H1 (cell line): ENCODE measurements around the gene EZH2. TPM values are rescaled to one million over a fixed set of nuclear protein-coding genes. Genes with fewer than 3 reads are reported as not detected.

Source experiments
- CTCF ChIA-PET: fragments of 300-600 bp; sonication (Branson Sonifier 250); formaldehyde crosslinking; loops from one replicate; lab custom pipeline; 2021; ENCODE audit not compliant: partially characterized antibody; lab: Charles Lee
- POLR2A ChIA-PET: fragments of 300-600 bp; sonication (Branson Sonifier 250); formaldehyde crosslinking; loops from one replicate; lab custom pipeline; 2021; ENCODE audit warnings: inconsistent platforms; ENCODE audit not compliant: partially characterized antibody; lab: Charles Lee
- DNase-seq, 2 experiments: peaks; one replicate each; pipeline versions ENCODE4 v3.0.0 to v3.0.0-alpha.2; 2010 to 2022; ENCODE audit warnings: low spot score in 2 of 2, low read depth in 1 of 2, mixed read lengths in 1 of 2
- FAIRE-seq: peaks from 2 replicates; lab custom pipeline; 2011; peaks lifted over from hg19 to GRCh38; lab: Jason Lieb, UNC
- H2AFZ ChIP-seq: 2 replicates; pipeline ENCODE4 v1.8.1; 2012; ENCODE audit warnings: low read length, inconsistent platforms
- H2AK5ac ChIP-seq: 2 replicates; pipeline ENCODE4 v1.6.1; 2013; ENCODE audit warnings: low read depth, low read length
- H2BK120ac ChIP-seq: replicated peaks from 2 replicates; pipeline ENCODE3; 2013; ENCODE audit warnings: low read depth, low read length, inconsistent platforms
- H2BK12ac ChIP-seq: 2 replicates; pipeline ENCODE4 v1.6.1; 2013; ENCODE audit warnings: low read depth, low read length
- H2BK15ac ChIP-seq: 2 replicates; pipeline ENCODE4 v1.6.1; 2013; ENCODE audit warnings: low read length
- H2BK20ac ChIP-seq: 2 replicates; pipeline ENCODE4 v1.6.1; 2013; ENCODE audit warnings: low read length
- H2BK5ac ChIP-seq: 2 replicates; pipeline ENCODE4 v1.6.1; 2013; ENCODE audit warnings: low read depth, low read length
- H3K14ac ChIP-seq: 2 replicates; pipeline ENCODE4 v1.6.1; 2013; ENCODE audit warnings: inconsistent platforms; ENCODE audit not compliant: insufficient read length
- H3K18ac ChIP-seq: 2 replicates; pipeline ENCODE4 v1.6.1; 2013; ENCODE audit warnings: low read length; ENCODE audit errors: extremely low read depth
- H3K23ac ChIP-seq: 2 replicates; pipeline ENCODE4 v1.6.1; 2013; ENCODE audit warnings: inconsistent platforms; ENCODE audit not compliant: insufficient read length
- H3K23me2 ChIP-seq: 2 replicates; pipeline ENCODE4 v1.6.1; 2013; ENCODE audit warnings: low read depth, low read length
- H3K27ac ChIP-seq: 2 replicates; pipeline ENCODE4 v1.6.1; 2011; ENCODE audit warnings: low read depth, low read length, inconsistent platforms
- H3K27me3 ChIP-seq, 4 experiments: replicated peaks in 1 of 4; 1 replicate in 1 of 4; 2 replicates in 3 of 4; pipeline versions ENCODE4 v1.6.1 to v1.8.1; 2011 to 2013; ENCODE audit warnings: low read length in 3 of 4, mild to moderate bottlenecking in 3 of 4, inconsistent platforms in 2 of 4, mixed read lengths in 2 of 4, moderate library complexity in 1 of 4; ENCODE audit not compliant: control insufficient read depth in 3 of 4, insufficient read depth in 3 of 4; ENCODE audit errors: extremely low read depth in 1 of 4
- H3K36me3 ChIP-seq, 4 experiments: 2 replicates each; pipeline versions ENCODE4 v1.6.1 to v1.8.1; 2011 to 2013; ENCODE audit warnings: mild to moderate bottlenecking in 4 of 4, low read length in 3 of 4, moderate library complexity in 2 of 4, control low read depth in 1 of 4, inconsistent platforms in 1 of 4; ENCODE audit not compliant: insufficient read depth in 4 of 4, control insufficient read depth in 2 of 4
- H3K4ac ChIP-seq: replicated peaks from 2 replicates; pipeline ENCODE3; 2013; ENCODE audit warnings: low read length, low read depth, mixed read lengths, inconsistent platforms; ENCODE audit not compliant: insufficient read length
- H3K4me1 ChIP-seq, 4 experiments: replicated peaks in 1 of 4; 1 replicate in 1 of 4; 2 replicates in 3 of 4; pipeline versions ENCODE4 v1.6.1 to v1.8.1; 2011 to 2013; ENCODE audit warnings: low read length in 3 of 4, inconsistent platforms in 2 of 4, mixed read lengths in 1 of 4; ENCODE audit not compliant: insufficient read depth in 4 of 4, control insufficient read depth in 3 of 4
- H3K4me2 ChIP-seq, 2 experiments: 2 replicates each; pipeline versions ENCODE4 v1.6.1 to v1.8.1; 2011 to 2013; ENCODE audit warnings: low read depth in 2 of 2, low read length in 2 of 2, control low read depth in 1 of 2, inconsistent platforms in 1 of 2, mild to moderate bottlenecking in 1 of 2; ENCODE audit not compliant: insufficient read depth in 1 of 2
- H3K4me3 ChIP-seq, 4 experiments: fragments of 200-600, 300-600 bp in 1 of 4; sonication (generic), shearing (Covaris generic), sonication (Bioruptor Twin) in 1 of 4; 2 replicates each; pipeline versions ENCODE4 v1.5.1 to v1.8.1; 2011 to 2016; ENCODE audit warnings: low read length in 4 of 4, low read depth in 3 of 4, control low read depth in 2 of 4, inconsistent platforms in 2 of 4, mild to moderate bottlenecking in 2 of 4, mixed read lengths in 1 of 4, moderate library complexity in 1 of 4; ENCODE audit not compliant: insufficient read depth in 2 of 4; ENCODE audit errors: extremely low read depth in 1 of 4
- H3K56ac ChIP-seq: replicated peaks from 2 replicates; pipeline ENCODE3; 2013; ENCODE audit warnings: low read depth, mild to moderate bottlenecking, mixed read lengths, low read length, inconsistent platforms; ENCODE audit not compliant: insufficient read length
- H3K79me1 ChIP-seq: 2 replicates; pipeline ENCODE4 v1.6.1; 2013; ENCODE audit warnings: low read depth, low read length, control low read depth
- H3K79me2 ChIP-seq, 2 experiments: 2 replicates each; pipeline versions ENCODE4 v1.6.1 to v1.8.1; 2012 to 2013; ENCODE audit warnings: low read length in 2 of 2, mild to moderate bottlenecking in 2 of 2, inconsistent platforms in 1 of 2; ENCODE audit not compliant: insufficient read depth in 2 of 2, control insufficient read depth in 1 of 2
- H3K9ac ChIP-seq, 4 experiments: replicated peaks in 1 of 4; 1 replicate in 1 of 4; 2 replicates in 3 of 4; pipeline versions ENCODE4 v1.6.1 to v1.8.1; 2011 to 2013; ENCODE audit warnings: low read depth in 3 of 4, low read length in 3 of 4, control low read depth in 2 of 4, mild to moderate bottlenecking in 2 of 4, moderate library complexity in 2 of 4, inconsistent platforms in 1 of 4; ENCODE audit errors: extremely low read depth in 1 of 4
- H3K9me3 ChIP-seq, 2 experiments: 2 replicates each; pipeline versions ENCODE4 v1.6.1 to v1.8.1; 2012 to 2013; ENCODE audit warnings: mild to moderate bottlenecking in 2 of 2, moderate library complexity in 2 of 2, control low read depth in 1 of 2, inconsistent platforms in 1 of 2, low read depth in 1 of 2, low read length in 1 of 2, mixed read lengths in 1 of 2; ENCODE audit not compliant: insufficient read depth in 2 of 2
- H4K20me1 ChIP-seq, 2 experiments: replicated peaks in 1 of 2; 2 replicates each; pipeline versions ENCODE3 to v1.8.1; 2011 to 2013; ENCODE audit warnings: inconsistent platforms in 2 of 2, low read length in 2 of 2, mild to moderate bottlenecking in 1 of 2; ENCODE audit not compliant: insufficient read depth in 2 of 2, control insufficient read depth in 1 of 2
- H4K5ac ChIP-seq: 2 replicates; pipeline ENCODE4 v1.6.1; 2013; ENCODE audit warnings: low read length, low read depth, mixed read lengths, inconsistent platforms; ENCODE audit not compliant: insufficient read length
- H4K8ac ChIP-seq: 2 replicates; pipeline ENCODE4 v1.8.0; 2013; ENCODE audit warnings: mild to moderate bottlenecking, moderate library complexity, low read length, inconsistent platforms; ENCODE audit not compliant: insufficient read depth; ENCODE audit errors: extremely low read depth
- H4K91ac ChIP-seq: replicated peaks from 2 replicates; pipeline ENCODE3; 2013; ENCODE audit warnings: low read length, mixed read lengths, inconsistent platforms; ENCODE audit not compliant: insufficient read length
- FOSL1 ChIP-seq: IDR thresholded peaks from 2 replicates; pipeline ENCODE4 v1.6.1; 2011; ENCODE audit warnings: mild to moderate bottlenecking, low read depth, low read length, moderate library complexity; ENCODE audit not compliant: insufficient read depth
- JUN ChIP-seq: IDR thresholded peaks from 2 replicates; pipeline ENCODE4 v1.6.1; 2011; ENCODE audit warnings: low read depth, mild to moderate bottlenecking, improper control_type of control experiment, low read length
- KDM1A ChIP-seq: fragments of 200-600, 300-600 bp; sonication (generic); IDR thresholded peaks from 2 replicates; pipeline ENCODE4 v1.7.1; 2016; ENCODE audit warnings: mild to moderate bottlenecking, low read length, borderline replicate concordance
- KDM4A ChIP-seq: IDR thresholded peaks from one replicate; pipeline ENCODE4 v1.7.1; 2012; ENCODE audit warnings: low read depth, mild to moderate bottlenecking, moderate library complexity, low read length, inconsistent platforms; ENCODE audit not compliant: severe bottlenecking
- KDM5A ChIP-seq: fragments of 200-600 bp; IDR thresholded peaks from 2 replicates; pipeline ENCODE4 v1.7.1; 2012; ENCODE audit warnings: mild to moderate bottlenecking, low read length, inconsistent platforms, mixed read lengths
- MAFK ChIP-seq: IDR thresholded peaks from 2 replicates; pipeline ENCODE4 v1.6.1; 2012; ENCODE audit warnings: low read depth, mild to moderate bottlenecking, improper control_type of control experiment, low read length
- MAX ChIP-seq: IDR thresholded peaks from 2 replicates; pipeline ENCODE4 v1.6.1; 2012; ENCODE audit warnings: inconsistent platforms
- POLR2A ChIP-seq, 2 experiments: IDR thresholded peaks; 1 replicate in 1 of 2; 2 replicates in 1 of 2; pipeline ENCODE4 v1.6.1; 2011; ENCODE audit warnings: low read depth in 2 of 2, low read length in 2 of 2, mild to moderate bottlenecking in 2 of 2; ENCODE audit errors: control extremely low read depth in 1 of 2
- POLR2AphosphoS5 ChIP-seq: IDR thresholded peaks from 2 replicates; pipeline ENCODE4 v1.6.1; 2011; ENCODE audit warnings: low read depth, low read length
- POU5F1 ChIP-seq: IDR thresholded peaks from 2 replicates; pipeline ENCODE4 v1.6.1; 2011; ENCODE audit warnings: low read depth, mild to moderate bottlenecking, low read length, moderate library complexity
- RNF2 ChIP-seq: fragments of 200-900, 300-1000 bp; sonication (generic); IDR thresholded peaks from 2 replicates; pipeline ENCODE4 v1.7.1; 2016; ENCODE audit warnings: borderline replicate concordance, low read depth, mild to moderate bottlenecking, antibody characterized with exemption, low read length; ENCODE audit not compliant: poor library complexity, severe bottlenecking; ENCODE audit errors: missing control alignments
- SIN3A ChIP-seq, 2 experiments: IDR thresholded peaks in 1 of 2; conservative IDR thresholded peaks in 1 of 2; 2 replicates each; pipeline ENCODE4 v1.6.1; 2011 to 2012; ENCODE audit warnings: low read length in 2 of 2, improper control_type of control experiment in 1 of 2, low read depth in 1 of 2, mild to moderate bottlenecking in 1 of 2
- SP1 ChIP-seq: IDR thresholded peaks from 2 replicates; pipeline ENCODE4 v1.6.1; 2011; ENCODE audit warnings: low read depth, low read length
- TBP ChIP-seq: IDR thresholded peaks from 2 replicates; pipeline ENCODE4 v1.6.1; 2011; ENCODE audit warnings: low read depth, low read length, improper control_type of control experiment
- TEAD4 ChIP-seq: IDR thresholded peaks from 2 replicates; pipeline ENCODE4 v1.6.1; 2012; ENCODE audit warnings: low read depth, low read length, inconsistent platforms, mixed read lengths
- WGBS, 2 experiments: shearing (Covaris generic) in 1 of 2; methylation state at CpG; one replicate each; pipeline versions ENCODE4 v1.1.6 to v1.1.7; 2013 to 2015; ENCODE audit warnings: low lambda C conversion rate in 2 of 2, mixed read lengths in 2 of 2, inconsistent platforms in 1 of 2, low coverage in 1 of 2, missing lambda C conversion rate in 1 of 2; ENCODE audit not compliant: insufficient replicate concordance in 2 of 2, insufficient coverage in 1 of 2, insufficient read length in 1 of 2; ENCODE audit errors: extremely low coverage in 1 of 2, missing lambda C conversion rate in 1 of 2; 5-methylcytosine and 5-hydroxymethylcytosine counted together
- polyA plus RNA-seq, 7 experiments: library from polyadenylated mRNA; depleted of rRNA in 3 of 7; stranded (reverse) in 5 of 7; unstranded in 2 of 7; fragments of >200 nt in 5 of 7; fragments of 200-250 nt in 2 of 7; gene quantifications; 1 replicate in 5 of 7; 2 replicates in 1 of 7; 4 replicates in 1 of 7; pipeline versions ENCODE4 v1.2.1 to v1.2.3, GENCODE V29; 2011 to 2013; ENCODE audit warnings: missing spikeins in 2 of 7, mixed read lengths in 2 of 7
- total RNA-seq: library from RNA; stranded (reverse); fragmentation: NEBNext Ultra II Directional; extraction: Animal tissue kit (Norgen Biotek cat#: 25700); gene quantifications from 2 replicates; pipeline ENCODE4 v1.2.1, GENCODE V29; 2021

Gene EZH2
- total and polyA plus RNA-seq, 2 of the 8 experiments (the other 6 are each of a cell fraction or from before 2014, with no cell fraction given) = 28.9 to 49.0 TPM

GRCh38 chr7:148825338-148825737 is 58.8 kb downstream of the EZH2 start:
- no peak overlapping the region for H2AFZ ChIP-seq
- no peak for FAIRE-seq
- CTCF ChIA-PET = no interaction called here

More at GRCh38 chr7:148825338-148825737, 58.8 kb downstream of the EZH2 start:
- Histone ChIP-seq H2BK5ac (no peak overlapping the region), H3K9ac (no peak overlapping the region), H2BK20ac (no peak overlapping the region), H3K79me2 (no peaks in the 10 kb centered on the region; a peak in 1 of 4 replicates), H3K23ac (no peak overlapping the region), H2AK5ac (no peak overlapping the region), H3K27ac (no peak overlapping the region), H3K4me2 (no peak overlapping the region), H4K20me1 (peaks cover 0 to 1% of the 10 kb centered on the region in 2 experiments), H2BK120ac (no peak overlapping the region), H4K5ac (no peak overlapping the region), H3K27me3 (no peaks in the 10 kb centered on the region), H4K8ac (no peak overlapping the region), H3K9me3 (no peaks in the 10 kb centered on the region), H2BK12ac (no peak overlapping the region), H2BK15ac (no peak overlapping the region), H3K4ac (no peak overlapping the region), H3K14ac (no peak overlapping the region), H3K4me1 (no peaks in the 10 kb centered on the region; a peak in 1 of 7 replicates), H3K4me3 (no peak overlapping the region), H3K18ac (no peak overlapping the region), H3K79me1 (no peaks in the 10 kb centered on the region), H3K23me2 (no peaks in the 10 kb centered on the region), H3K56ac (no peak overlapping the region), H3K36me3 (peaks cover 0 to 35% (median 14%) of the 10 kb centered on the region in 4 experiments; a peak in 5 of 8 replicates), H4K91ac (no peak overlapping the region)
- TF ChIP-seq KDM4A (no peak), KDM5A (no peak), TEAD4 (no peak), SIN3A (conservative IDR thresholded peaks at IDR 0.05 in 1 of 2, IDR thresholded peaks at IDR 0.05 in 1 of 2; ENCODE audit: low read depth in 1 of 2, low read length in 2 of 2) (no peak), SP1 (no peak), POLR2AphosphoS5 (no peak), POU5F1 (no peak), POLR2A (IDR thresholded peaks at IDR 0.05; ENCODE audit: control extremely low read depth in 1 of 2, low read depth in 2 of 2, low read length in 2 of 2) (no peak), RNF2 (no peak), KDM1A (no peak), FOSL1 (no peak), TBP (no peak), MAX (no peak), MAFK (no peak), JUN (no peak)
- POLR2A ChIA-PET = no interaction called here
- 88% methylated on average over 5 of the region's 5 CpGs; no CpG with 5 or more reads in 1 of the 2 experiments for WGBS, 2 experiments
- no peak for DNase-seq
